CD14-positive monocyte (primary cell): ENCODE measurements around the gene HEBP1. TPM values are rescaled to one million over a fixed set of nuclear protein-coding genes. Genes with fewer than 3 reads are reported as not detected.

ENCODE experiments used
- DNase-seq, 3 donors: peaks; one replicate each; pipeline ENCODE4 v3.0.0-alpha.2; 2011 to 2022
- H2AFZ ChIP-seq: 2 replicates; pipeline ENCODE4 v1.6.0; 2012; ENCODE audit warnings: mild to moderate bottlenecking, low read depth, low read length, inconsistent platforms; ENCODE audit not compliant: insufficient read depth, poor library complexity, severe bottlenecking
- H3K27ac ChIP-seq, 2 donors: 1 replicate in 1 of 2; 2 replicates in 1 of 2; pipeline ENCODE4 v1.5.1; 2012 to 2013; ENCODE audit warnings: low read length in 2 of 2, control low read depth in 1 of 2, inconsistent platforms in 1 of 2, low read depth in 1 of 2, mild to moderate bottlenecking in 1 of 2
- H3K27me3 ChIP-seq, 2 donors: one replicate each; pipeline versions ENCODE4 v1.6.0 to v1.6.1; 2011 to 2013; ENCODE audit warnings: low read length in 2 of 2; ENCODE audit not compliant: control insufficient read depth in 2 of 2, insufficient read depth in 2 of 2
- H3K36me3 ChIP-seq, 2 donors: replicated peaks in 1 of 2; 1 replicate in 1 of 2; 2 replicates in 1 of 2; pipeline versions ENCODE4 v1.5.1 to v1.6.1; 2012 to 2013; ENCODE audit warnings: low read length in 2 of 2, control low read depth in 1 of 2, inconsistent platforms in 1 of 2, mild to moderate bottlenecking in 1 of 2; ENCODE audit not compliant: insufficient read depth in 2 of 2, control insufficient read depth in 1 of 2
- H3K4me1 ChIP-seq, 2 donors: 1 replicate in 1 of 2; 2 replicates in 1 of 2; pipeline versions ENCODE4 v1.5.1 to v1.6.1; 2012 to 2013; ENCODE audit warnings: low read length in 2 of 2, control low read depth in 1 of 2, inconsistent platforms in 1 of 2, mild to moderate bottlenecking in 1 of 2, moderate library complexity in 1 of 2; ENCODE audit not compliant: insufficient read depth in 2 of 2, control insufficient read depth in 1 of 2
- H3K4me2 ChIP-seq: replicated peaks from 2 replicates; pipeline ENCODE3; 2012; ENCODE audit warnings: low read length, moderate library complexity, mild to moderate bottlenecking; ENCODE audit not compliant: poor library complexity, severe bottlenecking; ENCODE audit errors: extremely low read depth
- H3K4me3 ChIP-seq, 3 experiments: fragments of 200-600 bp in 1 of 3; sonication (generic) in 1 of 3; replicated peaks in 1 of 3; 1 replicate in 2 of 3; 2 replicates in 1 of 3; pipeline ENCODE4 v1.5.1; 2011 to 2013; ENCODE audit warnings: low read length in 3 of 3, mild to moderate bottlenecking in 3 of 3, control low read depth in 2 of 3, low read depth in 2 of 3, inconsistent platforms in 1 of 3, moderate library complexity in 1 of 3
- H3K79me2 ChIP-seq: 2 replicates; pipeline ENCODE4 v1.6.0; 2012; ENCODE audit warnings: mild to moderate bottlenecking, control low read depth, inconsistent platforms, low read length, moderate library complexity; ENCODE audit not compliant: insufficient read depth
- H3K9ac ChIP-seq: 2 replicates; pipeline ENCODE4 v1.6.0; 2017; ENCODE audit warnings: low read length, mild to moderate bottlenecking; ENCODE audit not compliant: insufficient read depth, poor library complexity, severe bottlenecking
- H3K9me3 ChIP-seq, 2 donors: replicated peaks in 1 of 2; 1 replicate in 1 of 2; 2 replicates in 1 of 2; pipeline versions ENCODE4 v1.5.1 to v1.6.1; 2012 to 2013; ENCODE audit warnings: low read length in 2 of 2, control low read depth in 1 of 2; ENCODE audit not compliant: control insufficient read depth in 1 of 2, insufficient read depth in 1 of 2
- H4K20me1 ChIP-seq: 2 replicates; pipeline ENCODE4 v1.6.0; 2012; ENCODE audit warnings: mild to moderate bottlenecking, low read length, control low read depth, moderate library complexity; ENCODE audit not compliant: insufficient read depth
- H3K27ac Mint-ChIP-seq, 7 donors: one replicate each; pipeline ENCODE4 v1.8.0; 2020; ENCODE audit warnings: mild to moderate bottlenecking in 7 of 7, mixed read lengths in 7 of 7, moderate library complexity in 6 of 7, inconsistent platforms in 2 of 7
- H3K27me3 Mint-ChIP-seq, 3 donors: one replicate each; pipeline ENCODE4 v1.8.0; 2021 to 2022; ENCODE audit warnings: low read depth in 3 of 3, mild to moderate bottlenecking in 3 of 3, mixed read lengths in 3 of 3, moderate library complexity in 3 of 3, inconsistent platforms in 1 of 3
- H3K36me3 Mint-ChIP-seq, 2 donors: one replicate each; pipeline ENCODE4 v1.8.0; 2020; ENCODE audit warnings: mixed read lengths in 2 of 2, inconsistent platforms in 1 of 2, mild to moderate bottlenecking in 1 of 2
- H3K4me1 Mint-ChIP-seq: one replicate; pipeline ENCODE4 v1.8.0; 2020; ENCODE audit warnings: mild to moderate bottlenecking, mixed read lengths
- H3K4me3 Mint-ChIP-seq, 2 donors: one replicate each; pipeline ENCODE4 v1.8.0; 2020; ENCODE audit warnings: mild to moderate bottlenecking in 2 of 2, mixed read lengths in 2 of 2, moderate library complexity in 1 of 2
- H3K9me3 Mint-ChIP-seq, 7 donors: one replicate each; pipeline ENCODE4 v1.8.0; 2020 to 2022; ENCODE audit warnings: mixed read lengths in 7 of 7, mild to moderate bottlenecking in 6 of 7, moderate library complexity in 6 of 7, inconsistent platforms in 2 of 7
- WGBS: methylation state at CpG from one replicate; pipeline ENCODE4 v1.1.5; 2013; ENCODE audit warnings: missing lambda C conversion rate; ENCODE audit not compliant: insufficient coverage; 5-methylcytosine and 5-hydroxymethylcytosine counted together
- intact Hi-C, 2 donors: fragments of 100-400 bp; cut with micrococcal nuclease; formaldehyde crosslinking; loops; one replicate each; pipeline versions ENCODE4 v1.15.0 to v1.15.1; 2023
- polyA plus RNA-seq, 3 donors: library from polyadenylated mRNA; depleted of rRNA in 1 of 3; unstranded in 2 of 3; stranded (reverse) in 1 of 3; fragments of 300-500 nt in 2 of 3; fragments of >200 nt in 1 of 3; fragmentation: Illumina TruSeq in 2 of 3; gene quantifications; 1 replicate in 2 of 3; 2 replicates in 1 of 3; pipeline ENCODE4 v1.2.3, GENCODE V29; 2012 to 2021
- small RNA-seq: library from RNA; depleted of rRNA; stranded (forward); fragments of <200 nt; gene quantifications from one replicate; pipeline ENCODE3, GENCODE V24; 2012; ENCODE audit warnings: low read depth; ENCODE audit not compliant: insufficient read length
- TF ChIP-seq, protein P1 (sequence below): fragments of 200-600 bp; IDR thresholded peaks from one replicate; pipeline ENCODE4 v1.8.0; 2022; ENCODE audit warnings: antibody characterized with exemption, mild to moderate bottlenecking

The HEBP1 gene
- polyA plus RNA-seq, 3 donors, result 33.4 to 89.3 (median 71.3) TPM

DNA sequence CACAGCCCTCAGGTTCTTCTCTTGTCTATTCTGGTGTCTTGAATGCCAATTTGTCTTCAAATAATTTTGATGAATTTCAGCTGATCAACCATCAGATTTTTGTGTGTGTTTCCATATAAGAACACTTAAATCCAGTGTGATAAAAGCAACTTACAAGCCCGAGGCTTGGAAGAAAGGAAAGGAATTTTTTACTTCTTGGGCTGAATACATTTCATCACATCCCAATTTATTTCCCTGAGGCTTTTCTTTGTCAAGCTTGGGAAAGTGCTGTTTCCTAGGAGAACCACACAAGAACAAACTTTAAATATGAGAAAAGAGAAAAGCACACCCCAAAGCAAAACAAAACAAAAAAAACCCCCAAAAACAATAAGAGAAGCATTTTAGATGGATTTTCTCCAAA, 74.7 kb downstream of the HEBP1 start:
- no CpG with 5 or more reads among the region's 1 CpG for WGBS
- Histone ChIP-seq H3K79me2 (no peaks in the 10 kb centered on the region), H3K36me3 (no peaks in the 10 kb centered on the region), H3K4me2 (no peak overlapping the region), H2AFZ (no peak overlapping the region), H3K27ac (no peak overlapping the region), H3K4me3 (no peak overlapping the region), H3K4me1 (no peaks in the 10 kb centered on the region), H3K27me3 (no peaks in the 10 kb centered on the region), H3K9me3 (no peaks in the 10 kb centered on the region), H3K9ac (no peak overlapping the region), H4K20me1 (no peaks in the 10 kb centered on the region)
- no peaks in the 10 kb centered on the region for H3K4me1 Mint-ChIP-seq
- H3K4me3 Mint-ChIP-seq, result no peak overlapping the region
- H3K9me3 Mint-ChIP-seq, result peaks cover 0 to 8% (median 0%) of the 10 kb centered on the region in 7 donors
- DNase-seq, result no peak
- peaks cover 0 to 2% (median 2%) of the 10 kb centered on the region in 3 donors for H3K27me3 Mint-ChIP-seq
- TF ChIP-seq, protein P1, sequence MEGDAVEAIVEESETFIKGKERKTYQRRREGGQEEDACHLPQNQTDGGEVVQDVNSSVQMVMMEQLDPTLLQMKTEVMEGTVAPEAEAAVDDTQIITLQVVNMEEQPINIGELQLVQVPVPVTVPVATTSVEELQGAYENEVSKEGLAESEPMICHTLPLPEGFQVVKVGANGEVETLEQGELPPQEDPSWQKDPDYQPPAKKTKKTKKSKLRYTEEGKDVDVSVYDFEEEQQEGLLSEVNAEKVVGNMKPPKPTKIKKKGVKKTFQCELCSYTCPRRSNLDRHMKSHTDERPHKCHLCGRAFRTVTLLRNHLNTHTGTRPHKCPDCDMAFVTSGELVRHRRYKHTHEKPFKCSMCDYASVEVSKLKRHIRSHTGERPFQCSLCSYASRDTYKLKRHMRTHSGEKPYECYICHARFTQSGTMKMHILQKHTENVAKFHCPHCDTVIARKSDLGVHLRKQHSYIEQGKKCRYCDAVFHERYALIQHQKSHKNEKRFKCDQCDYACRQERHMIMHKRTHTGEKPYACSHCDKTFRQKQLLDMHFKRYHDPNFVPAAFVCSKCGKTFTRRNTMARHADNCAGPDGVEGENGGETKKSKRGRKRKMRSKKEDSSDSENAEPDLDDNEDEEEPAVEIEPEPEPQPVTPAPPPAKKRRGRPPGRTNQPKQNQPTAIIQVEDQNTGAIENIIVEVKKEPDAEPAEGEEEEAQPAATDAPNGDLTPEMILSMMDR, result no peak
- H3K27ac Mint-ChIP-seq, result no peak overlapping the region
- intact Hi-C loops, result no loop called here
- peaks cover 0 to 1% of the 10 kb centered on the region in 2 donors for H3K36me3 Mint-ChIP-seq

Small RNA genes lying within 50 kb of the gene (small RNA-seq; reads per million reads assigned to genes)
- not detected for gene RF00604

Other genes starting within 250 kb of the HEBP1 start
- under 1 TPM in 2 of 3 donors, not detected in 1; 0.08 to 0.21 TPM for gene APOLD1, start 214.6 kb downstream of the HEBP1 start, polyA plus RNA-seq
- 10 to 100 TPM; 27.6 to 35.2 (median 30.1) TPM for gene DDX47, start 186.9 kb downstream of the HEBP1 start, polyA plus RNA-seq
- under 1 TPM in 1 of 3 donors, not detected in 2; 0.43 TPM for gene GPRC5A, start 108.7 kb downstream of the HEBP1 start, polyA plus RNA-seq
- gene GPRC5D, start 48.1 kb downstream of the HEBP1 start, polyA plus RNA-seq, result under 1 TPM in 1 of 3 donors, not detected in 2; 0.49 TPM
- gene FAM234B, start 44.1 kb upstream of the HEBP1 start, polyA plus RNA-seq, result 1 to 10 TPM; 1.6 to 3.2 (median 2.0) TPM
- not detected for gene GSG1, start 103.4 kb upstream of the HEBP1 start, polyA plus RNA-seq
- gene EMP1, start 196.5 kb upstream of the HEBP1 start, polyA plus RNA-seq, result 1 to 10 TPM; 2.7 to 6.3 (median 3.1) TPM